ENCODE results near the gene NEK1.
A peak's percentile ranks its signal among the peaks of the same experiment; 100 is the strongest.

Gene NEK1, protein sequence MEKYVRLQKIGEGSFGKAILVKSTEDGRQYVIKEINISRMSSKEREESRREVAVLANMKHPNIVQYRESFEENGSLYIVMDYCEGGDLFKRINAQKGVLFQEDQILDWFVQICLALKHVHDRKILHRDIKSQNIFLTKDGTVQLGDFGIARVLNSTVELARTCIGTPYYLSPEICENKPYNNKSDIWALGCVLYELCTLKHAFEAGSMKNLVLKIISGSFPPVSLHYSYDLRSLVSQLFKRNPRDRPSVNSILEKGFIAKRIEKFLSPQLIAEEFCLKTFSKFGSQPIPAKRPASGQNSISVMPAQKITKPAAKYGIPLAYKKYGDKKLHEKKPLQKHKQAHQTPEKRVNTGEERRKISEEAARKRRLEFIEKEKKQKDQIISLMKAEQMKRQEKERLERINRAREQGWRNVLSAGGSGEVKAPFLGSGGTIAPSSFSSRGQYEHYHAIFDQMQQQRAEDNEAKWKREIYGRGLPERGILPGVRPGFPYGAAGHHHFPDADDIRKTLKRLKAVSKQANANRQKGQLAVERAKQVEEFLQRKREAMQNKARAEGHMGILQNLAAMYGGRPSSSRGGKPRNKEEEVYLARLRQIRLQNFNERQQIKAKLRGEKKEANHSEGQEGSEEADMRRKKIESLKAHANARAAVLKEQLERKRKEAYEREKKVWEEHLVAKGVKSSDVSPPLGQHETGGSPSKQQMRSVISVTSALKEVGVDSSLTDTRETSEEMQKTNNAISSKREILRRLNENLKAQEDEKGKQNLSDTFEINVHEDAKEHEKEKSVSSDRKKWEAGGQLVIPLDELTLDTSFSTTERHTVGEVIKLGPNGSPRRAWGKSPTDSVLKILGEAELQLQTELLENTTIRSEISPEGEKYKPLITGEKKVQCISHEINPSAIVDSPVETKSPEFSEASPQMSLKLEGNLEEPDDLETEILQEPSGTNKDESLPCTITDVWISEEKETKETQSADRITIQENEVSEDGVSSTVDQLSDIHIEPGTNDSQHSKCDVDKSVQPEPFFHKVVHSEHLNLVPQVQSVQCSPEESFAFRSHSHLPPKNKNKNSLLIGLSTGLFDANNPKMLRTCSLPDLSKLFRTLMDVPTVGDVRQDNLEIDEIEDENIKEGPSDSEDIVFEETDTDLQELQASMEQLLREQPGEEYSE (N-terminal part only)

DNA sequence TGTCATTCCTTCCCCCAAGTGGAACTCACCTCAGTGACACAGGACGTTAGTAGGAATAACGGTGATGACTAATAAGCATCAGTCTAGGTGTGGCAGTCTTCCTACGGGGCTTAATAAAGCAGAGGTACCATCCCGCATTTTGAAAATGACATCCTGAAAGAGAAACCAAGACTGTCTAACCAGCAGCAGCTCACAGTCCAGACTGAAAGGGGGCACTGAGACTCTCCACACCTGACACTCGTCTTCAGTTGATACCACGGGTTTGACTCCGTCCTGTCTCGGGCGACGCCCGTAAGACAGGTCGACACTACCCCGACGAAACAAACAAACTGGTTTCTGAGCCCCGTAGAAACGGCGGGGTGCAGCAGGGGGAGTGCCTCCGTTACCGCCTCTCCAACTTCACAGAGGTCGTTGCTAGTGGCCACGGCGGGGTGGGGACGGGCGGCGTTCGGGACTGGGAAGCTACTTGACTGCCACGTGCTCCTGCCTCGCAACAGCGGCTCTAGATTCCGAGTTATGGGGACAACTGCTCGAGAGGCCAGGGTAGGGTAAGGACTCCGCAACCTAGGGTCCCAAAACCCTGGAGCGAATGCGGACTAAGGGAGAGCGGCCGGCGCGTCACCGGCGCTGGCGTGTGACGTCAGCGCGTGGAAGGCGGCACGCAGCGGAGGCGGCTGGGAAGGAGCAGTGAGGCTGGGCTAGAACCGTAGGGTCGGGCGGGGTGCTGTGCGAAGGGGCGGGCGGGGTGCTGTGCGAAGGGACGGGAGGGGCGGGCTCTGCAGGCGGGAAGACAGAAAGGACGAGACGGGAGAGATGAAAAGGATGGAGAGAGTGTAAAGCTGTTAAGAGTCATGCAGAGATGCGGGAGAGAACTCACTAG is at the start of gene NEK1:
NEK1 (minus strand) TSS at position 593 of the 880 bp plus-strand sequence. CDS start 9,953 bp downstream, outside the sequence.
- DNase-seq, result peak; percentile 61

DNA sequence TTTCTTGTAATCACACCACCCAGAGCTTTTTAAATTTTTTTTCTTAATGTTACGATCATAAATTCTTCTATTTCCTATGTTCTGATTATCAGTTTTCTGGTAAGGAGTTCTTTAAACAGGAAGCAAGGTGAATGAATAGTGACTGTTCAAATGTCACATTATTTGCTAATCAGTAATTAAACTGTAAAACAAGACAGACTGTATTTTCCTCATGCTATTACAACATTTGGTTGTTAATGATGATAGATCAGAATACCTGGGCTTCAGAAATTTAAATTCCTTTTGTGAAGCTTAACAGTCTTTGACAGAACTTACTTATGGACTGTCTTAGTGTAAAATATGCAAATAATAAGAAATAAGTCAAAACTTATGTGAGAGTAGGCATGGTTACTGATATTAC is 49.4 kb upstream of the NEK1 start:
- no peak for DNase-seq

DNA sequence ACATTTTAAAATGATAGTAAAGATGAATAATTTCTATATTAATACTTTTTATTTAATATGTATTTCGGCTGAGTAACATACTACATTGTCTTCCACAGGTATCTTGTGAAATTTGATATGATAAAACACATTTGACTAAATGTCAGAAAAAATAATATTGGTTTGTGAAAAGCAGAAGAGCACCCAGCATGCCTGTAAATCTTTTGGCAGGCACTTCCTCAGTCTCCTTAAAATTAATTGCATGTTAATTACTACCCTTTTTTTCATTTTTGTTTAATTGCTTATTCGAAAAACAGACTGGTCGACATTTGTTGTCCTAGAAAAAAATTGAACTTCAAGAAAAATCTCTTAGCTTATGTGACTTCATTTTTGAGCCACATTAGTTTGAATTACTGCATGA is 48.5 kb upstream of the NEK1 start:
- no peak for DNase-seq

DNA sequence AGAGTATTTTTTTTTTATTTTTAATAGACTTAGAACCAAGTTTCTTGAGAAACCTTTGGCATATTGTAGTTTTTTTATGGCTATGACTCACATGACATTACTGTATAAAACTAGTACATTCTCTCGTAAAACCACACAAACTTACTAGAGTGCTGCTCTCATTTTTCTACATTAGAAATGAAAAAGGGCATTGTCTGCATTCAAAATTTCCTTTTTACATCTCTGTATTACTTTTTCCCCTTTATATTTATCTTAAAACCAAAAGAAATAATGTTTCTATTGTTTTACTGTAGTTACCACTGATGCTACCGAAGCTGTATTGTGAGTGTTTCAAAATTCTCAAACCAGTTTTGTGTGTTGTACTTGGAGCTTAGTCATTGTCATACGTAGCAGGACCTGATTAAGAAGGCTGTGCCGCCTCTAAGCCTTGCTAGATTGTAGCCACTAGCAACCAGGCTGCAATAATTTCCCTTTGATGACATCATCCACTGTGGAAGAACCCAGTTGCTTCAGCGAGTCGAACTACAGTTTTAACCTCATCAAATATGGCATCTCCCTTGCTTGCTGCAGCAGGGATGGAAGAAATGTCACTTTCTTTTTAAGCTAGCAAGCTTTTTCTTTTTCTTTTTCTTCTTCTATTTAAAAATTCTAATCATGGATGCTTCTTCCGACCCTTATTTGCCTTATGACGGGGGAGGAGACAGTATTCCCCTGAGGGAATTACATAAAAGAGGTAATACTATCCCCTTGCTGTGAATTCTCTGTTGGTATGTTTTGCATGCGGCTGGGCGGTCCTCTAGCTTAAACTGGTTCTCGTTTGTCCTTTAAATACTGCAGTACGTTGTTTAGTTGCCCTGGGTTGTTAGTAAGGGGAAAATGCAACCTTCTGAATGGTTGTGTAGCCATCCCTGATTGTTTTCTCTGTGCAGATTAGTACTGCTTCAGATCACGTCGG is 47.6 kb upstream of the NEK1 start:
- peak; percentile 84 for DNase-seq

DNA sequence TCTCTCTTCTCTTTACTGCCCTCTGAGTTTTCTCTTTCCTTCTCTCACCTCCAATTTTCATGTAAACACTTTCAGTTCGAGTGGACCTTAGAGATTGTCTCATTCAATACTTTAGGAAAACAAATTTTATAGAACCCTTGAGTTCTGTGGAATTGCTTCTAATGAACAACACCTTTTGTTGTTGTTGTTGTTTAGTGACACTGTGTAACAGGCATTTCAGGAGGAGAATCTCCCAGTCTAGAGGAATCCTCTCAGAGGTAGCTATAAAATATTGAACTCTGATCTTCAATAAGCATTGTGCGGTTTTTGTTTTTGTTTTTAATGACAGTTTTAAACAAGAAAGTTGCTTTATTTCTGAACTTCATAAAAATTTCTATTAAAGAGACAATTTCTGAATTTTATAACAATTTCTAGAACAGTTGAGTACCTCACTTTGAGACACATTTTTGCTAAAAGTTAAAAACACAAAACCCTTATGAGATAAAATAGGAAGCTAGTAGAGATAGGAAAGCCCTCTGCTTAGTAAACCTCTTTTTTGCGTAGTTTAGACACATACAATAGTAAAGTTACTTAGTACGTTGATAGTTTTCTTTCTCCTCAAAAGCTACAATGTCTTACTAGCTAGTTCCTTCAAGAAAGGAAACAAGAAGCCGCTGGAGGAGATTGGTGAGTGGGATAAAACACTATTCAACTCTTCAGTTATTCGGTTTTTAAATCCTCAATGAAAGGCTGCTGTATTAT is 46.8 kb upstream of the NEK1 start:
- DNase-seq, result no peak

DNA sequence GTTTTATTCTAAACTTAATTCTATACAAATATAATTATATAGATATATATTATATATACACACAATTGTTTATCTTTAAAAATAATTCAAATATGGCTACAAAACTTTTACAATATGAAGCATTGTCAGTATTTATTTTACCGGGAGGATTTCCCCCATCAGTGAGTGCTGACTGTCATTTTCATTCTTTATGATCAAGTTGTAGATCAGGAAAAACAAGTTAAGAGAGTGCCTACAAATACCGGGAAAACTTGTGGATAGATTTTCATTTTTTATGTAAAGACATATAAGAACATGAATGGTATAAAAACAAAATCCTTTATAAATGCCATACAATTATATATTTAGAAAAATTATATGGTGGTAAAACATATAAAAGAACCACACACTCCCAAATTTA is 45.8 kb upstream of the NEK1 start:
- DNase-seq, result no peak

DNA sequence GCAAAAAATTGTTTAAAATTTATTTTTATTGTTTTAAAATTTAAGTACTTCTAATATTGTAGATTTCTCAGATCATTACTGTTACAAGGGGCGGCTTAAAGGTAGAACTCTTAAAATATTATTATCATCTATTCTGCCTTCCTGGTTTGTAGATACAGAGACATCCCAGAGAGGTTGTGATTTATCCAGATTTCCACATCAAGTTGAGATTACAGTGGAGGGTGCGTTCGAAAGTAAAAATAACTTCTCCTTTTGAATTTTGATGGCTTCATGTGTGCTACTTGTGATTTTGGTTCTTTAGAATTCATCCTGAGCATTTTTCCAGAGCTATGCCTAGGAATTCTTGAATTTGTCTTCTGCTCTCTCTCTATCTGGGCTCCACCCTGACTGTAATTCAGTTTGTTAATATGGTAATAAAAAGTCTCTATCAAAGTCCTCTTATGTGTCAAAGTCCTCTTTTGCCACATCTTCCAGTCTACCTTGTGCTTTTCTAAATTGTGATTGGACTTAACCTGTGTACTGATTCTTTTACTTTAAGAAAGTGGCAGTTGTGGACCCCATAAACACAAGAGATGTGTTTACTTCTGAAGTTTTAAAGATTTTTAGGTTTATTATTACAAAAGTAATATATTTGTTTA is 45.2 kb upstream of the NEK1 start:
- no peak for DNase-seq

DNA sequence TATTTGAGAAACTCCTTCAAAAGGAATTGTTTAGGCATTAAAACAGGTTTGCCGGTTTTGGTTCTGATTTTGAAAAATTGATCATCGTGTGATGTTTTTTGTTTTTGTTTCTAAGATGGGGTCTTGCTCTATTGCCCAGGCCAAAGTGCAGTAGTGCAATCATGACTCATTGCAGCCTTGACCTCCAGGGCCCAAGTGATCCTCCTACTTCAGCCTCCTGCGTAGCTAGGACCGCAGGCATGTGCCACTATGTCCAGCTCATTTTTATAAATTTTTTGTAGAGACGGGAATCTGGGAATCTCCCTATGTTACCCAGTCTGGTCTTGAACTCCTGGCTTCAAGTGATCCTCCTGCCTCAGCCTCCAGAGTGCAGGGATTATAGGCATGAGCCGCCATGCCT is 43.0 kb upstream of the NEK1 start:
- DNase-seq, result no peak

DNA sequence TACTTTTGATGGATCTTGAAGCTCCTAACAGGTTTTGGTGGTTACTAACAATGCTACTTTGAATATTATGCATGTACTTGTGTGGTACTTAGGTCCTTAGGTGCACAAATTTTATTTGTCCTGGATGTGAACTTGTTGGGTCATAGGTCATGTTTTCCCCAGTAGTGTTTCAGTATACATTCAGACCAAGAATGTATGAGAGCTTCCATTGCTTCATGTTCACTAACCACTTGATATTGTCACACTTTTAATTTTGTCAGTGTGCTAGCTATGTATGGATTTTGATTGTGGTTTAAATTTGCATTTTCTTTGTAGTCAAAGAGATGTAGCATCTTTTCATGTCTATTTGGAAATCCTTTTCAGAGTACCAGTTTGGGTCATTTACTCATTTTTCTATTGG is 40.2 kb upstream of the NEK1 start:
- no peak for DNase-seq

DNA sequence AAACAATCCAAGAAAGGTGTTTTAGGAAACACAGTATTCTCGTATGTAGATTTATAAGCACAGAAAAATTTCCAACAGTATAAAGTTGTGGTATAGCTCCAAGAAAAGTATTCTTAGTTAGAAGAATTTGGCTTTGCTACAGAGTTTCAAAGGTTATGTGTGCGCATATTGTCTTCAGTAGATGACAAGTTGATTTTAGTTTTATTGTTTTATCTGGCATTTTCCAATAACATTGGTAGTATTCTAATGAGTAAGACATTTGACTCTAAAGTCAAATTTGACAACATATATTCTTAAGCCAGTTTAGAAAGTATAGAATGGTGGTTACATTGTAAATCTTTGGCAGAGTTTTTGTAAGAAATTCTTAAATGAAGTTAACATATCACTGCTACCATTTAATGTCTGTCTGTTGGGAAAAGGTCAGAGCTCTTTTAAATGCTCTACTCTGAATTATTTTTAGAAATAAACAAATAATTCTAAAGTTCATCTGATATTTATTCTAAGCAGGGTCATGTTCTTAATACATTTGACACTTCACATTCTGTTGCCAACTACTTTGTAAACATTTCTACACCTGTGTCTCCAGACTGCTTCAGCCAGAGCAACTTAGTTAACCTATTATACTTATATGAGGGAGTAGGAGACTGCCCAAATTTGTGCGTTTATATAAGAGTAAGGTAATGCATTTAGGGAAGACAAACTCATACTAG is 38.0 kb upstream of the NEK1 start:
- no peak for DNase-seq

DNA sequence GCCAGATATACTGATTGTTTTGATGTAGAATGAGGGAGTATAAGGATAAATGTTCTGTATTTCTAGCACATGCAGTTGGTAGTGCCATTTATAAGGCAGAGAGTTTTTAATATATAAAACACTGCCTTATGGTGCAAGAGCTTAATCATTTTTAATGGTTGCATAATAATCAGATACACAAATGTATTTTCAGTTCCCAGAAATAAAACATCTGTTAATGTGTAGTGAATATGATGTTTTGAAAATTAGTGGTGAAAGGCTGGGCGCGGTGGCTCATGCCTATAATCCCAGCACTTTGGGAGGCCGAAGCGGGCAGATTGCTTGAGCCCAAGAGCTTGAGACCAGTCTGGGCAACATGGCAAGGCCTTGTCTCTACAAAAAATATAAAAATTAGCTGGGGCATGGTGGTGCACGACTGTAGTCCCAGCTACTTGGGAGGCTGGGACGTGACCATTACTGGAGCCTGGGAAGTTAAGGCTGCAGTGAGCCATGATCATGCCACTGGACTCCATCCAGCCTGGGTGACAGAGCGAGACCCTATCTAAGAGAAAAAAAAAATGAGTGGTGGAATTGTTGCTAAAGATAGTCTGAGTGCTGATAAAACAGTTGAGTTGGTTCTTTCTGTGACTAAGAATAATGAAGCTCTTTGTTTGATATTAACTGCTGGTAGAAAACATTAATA is 37.3 kb upstream of the NEK1 start:
- no peak for DNase-seq

DNA sequence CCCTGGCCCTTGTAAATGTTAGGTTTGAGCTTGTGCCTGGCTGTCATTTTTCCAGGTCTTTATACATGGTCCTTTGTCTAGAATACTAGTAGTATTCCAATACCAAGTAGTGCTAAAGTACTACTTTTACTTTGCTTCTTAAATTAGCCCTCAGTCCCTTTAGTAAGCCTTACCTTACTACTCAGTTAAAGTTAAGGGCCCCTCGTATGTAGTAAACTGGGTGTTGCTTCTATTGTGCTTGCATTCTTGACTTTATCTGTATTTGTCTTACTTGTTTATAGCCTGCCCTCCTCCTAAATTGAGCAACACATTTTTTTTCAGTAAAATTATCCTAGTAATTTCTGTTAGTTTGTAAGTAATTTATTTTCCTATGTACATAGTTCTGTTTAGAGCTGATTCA is 33.2 kb upstream of the NEK1 start:
- no peak for DNase-seq

DNA sequence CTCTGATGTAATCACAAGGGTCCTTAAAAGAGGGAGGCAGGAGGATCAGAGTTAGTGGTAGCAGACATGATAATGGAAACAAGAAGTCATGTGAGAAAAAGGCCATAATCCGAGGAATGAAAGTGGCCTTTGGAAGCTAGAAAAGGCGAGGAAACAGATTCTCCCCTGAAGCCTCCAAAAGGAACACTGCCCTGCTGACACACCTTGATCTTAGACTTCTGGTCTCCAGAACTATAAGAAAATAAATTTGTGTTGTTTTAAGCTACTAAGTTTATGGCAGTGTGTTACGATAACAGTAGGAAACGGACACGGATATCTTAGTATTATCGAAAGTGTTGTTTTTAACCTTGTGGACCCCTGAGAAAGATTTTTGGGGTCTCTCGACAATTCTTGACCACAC is 32.4 kb upstream of the NEK1 start:
- DNase-seq, result no peak

DNA sequence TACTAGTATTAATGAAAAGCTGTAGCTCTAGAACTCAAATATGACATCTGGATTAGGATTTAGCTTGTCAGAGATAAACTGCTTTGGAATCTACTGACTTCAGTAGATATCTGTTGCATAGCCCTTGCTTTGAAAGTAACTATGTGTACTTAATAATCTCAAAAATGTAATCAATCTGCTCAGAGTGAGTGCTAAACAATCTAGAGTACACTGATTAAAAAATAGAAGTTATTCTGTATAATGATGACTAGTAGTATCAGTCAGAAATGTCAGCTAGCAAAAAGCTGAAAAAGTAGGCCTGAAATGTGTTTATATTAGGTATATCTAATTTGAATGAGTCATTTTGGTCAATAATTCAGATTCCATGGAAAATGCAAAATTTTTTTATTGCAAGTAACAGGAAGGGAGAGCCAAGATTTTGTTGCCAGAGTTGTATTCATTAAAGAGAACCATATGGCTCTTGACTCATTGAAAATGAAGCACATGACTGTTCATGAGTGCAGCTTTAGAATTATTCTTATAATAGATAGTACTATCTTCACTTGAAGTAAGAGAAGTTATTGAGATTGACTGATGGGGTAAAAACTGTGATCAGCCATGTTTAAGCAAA is 28.0 kb upstream of the NEK1 start:
- no peak for DNase-seq

DNA sequence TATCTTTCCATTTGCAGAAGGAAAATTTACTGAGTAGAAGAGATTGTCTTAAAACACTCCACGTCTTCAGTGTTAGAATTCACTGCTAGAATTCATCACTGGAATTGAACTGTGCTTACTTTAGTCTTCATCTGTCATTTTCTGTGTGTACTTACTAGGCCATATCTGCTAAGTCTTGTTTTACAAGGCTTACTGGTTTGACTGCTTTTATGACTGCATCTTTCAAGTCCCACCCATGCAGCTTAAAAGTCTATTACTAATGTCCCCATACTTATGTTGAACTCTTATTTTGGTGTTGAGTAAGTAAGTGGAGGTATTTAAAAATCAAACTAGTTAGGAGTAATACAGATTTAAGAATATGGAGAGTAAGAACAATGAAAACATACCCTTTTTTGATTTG is 22.6 kb upstream of the NEK1 start:
- DNase-seq, result no peak

DNA sequence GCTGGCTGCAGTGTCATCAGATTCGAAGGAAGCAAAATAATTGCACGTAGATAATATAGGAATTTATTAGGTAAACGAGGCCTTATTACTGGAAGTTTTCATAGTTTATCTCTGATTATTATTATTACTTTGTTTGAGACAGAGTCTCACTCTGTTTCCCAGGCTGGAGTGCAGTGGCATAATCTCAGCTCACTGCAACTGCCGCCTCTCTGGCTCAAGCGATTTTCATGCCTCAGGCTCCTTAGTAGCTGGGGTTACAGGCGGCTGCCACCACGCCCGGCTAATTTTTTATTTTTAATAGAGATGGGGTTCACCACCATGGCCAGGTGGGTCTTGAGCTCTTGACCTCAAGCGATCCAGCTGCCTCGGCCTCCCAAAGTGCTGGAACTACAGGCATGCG is 20.5 kb upstream of the NEK1 start:
- DNase-seq, result no peak

DNA sequence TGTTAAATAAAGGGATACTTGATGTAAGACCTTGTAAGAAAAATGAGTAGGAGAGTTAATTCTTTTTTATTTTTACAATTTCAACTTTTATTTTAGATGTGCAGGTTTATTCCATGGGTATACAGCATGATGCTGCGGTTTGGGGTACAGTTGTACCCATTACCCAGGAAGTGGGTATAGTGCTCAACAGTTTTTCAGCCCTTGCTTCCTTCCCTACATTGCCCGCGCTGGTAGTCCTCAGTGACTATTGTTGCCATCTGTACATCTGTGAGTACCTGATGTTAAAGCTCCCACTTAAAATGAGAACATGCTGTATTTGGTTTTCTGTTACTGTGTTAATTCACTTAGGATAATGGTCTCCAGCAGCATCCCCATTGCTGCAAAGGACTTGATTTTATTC is 17.7 kb upstream of the NEK1 start:
- no peak for DNase-seq

DNA sequence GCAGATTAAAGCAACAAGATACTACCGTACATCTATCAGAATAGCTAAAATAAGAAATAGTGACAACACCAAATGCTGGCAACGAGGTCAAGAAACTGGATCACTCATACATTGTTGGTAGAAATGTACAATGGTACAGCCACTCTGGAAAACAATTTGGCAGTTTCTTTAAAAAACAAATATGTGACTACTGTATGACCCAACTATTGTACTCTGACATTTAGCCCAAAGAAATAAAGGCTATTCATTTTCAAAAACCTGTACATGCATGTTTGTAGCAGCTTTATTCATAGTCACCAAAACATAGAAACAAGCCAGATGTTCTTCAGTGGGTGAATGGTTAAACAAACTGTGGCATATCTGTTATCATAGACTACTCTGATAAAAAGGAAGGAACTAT is 16.2 kb upstream of the NEK1 start:
- DNase-seq, result no peak

Measured in NCI-H2029 treated with DMSO at 0.1 percent for 48 hours (cell line).